HG02973 (cell line): ENCODE results near the gene PCDHGB3.

ENCODE experiments used
- ATAC-seq: cut with Tn5 transposase; IDR thresholded peaks from one replicate; pipeline ENCODE4 v1.9.1; 2021; ENCODE audit warnings: moderate library complexity; ENCODE audit not compliant: unreplicated experiment

PCDHGB3 gene

DNA sequence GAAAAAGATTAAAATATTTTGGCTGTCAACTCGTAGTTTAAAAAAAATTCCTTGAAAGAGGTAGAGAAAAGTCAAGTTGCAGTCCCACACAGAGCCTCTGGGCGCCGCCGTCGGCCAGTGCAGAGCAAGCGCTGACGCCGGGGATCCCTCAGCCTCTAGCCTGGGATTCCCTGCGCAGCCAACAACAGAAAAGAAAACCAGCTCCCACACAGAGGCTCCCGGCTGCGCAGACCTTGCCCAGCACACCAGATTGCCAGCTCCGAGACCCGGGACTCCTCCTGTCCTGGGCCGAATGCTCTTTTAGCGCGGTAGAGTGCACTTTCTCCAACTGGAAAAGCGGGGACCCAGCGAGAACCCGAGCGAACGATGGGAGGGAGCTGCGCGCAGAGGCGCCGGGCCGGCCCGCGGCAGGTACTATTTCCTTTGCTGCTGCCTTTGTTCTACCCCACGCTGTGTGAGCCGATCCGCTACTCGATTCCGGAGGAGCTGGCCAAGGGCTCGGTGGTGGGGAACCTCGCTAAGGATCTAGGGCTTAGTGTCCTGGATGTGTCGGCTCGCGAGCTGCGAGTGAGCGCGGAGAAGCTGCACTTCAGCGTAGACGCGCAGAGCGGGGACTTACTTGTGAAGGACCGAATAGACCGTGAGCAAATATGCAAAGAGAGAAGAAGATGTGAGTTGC lies 47.6 kb downstream of the PCDHGB3 start, which contains the start of gene PCDHGB7:
TSS of gene PCDHGB7 (plus strand) at position 184 of the 679 bp plus-strand sequence. CDS start at position 367, 183 bp downstream.
- ATAC-seq: peak; percentile 89

DNA sequence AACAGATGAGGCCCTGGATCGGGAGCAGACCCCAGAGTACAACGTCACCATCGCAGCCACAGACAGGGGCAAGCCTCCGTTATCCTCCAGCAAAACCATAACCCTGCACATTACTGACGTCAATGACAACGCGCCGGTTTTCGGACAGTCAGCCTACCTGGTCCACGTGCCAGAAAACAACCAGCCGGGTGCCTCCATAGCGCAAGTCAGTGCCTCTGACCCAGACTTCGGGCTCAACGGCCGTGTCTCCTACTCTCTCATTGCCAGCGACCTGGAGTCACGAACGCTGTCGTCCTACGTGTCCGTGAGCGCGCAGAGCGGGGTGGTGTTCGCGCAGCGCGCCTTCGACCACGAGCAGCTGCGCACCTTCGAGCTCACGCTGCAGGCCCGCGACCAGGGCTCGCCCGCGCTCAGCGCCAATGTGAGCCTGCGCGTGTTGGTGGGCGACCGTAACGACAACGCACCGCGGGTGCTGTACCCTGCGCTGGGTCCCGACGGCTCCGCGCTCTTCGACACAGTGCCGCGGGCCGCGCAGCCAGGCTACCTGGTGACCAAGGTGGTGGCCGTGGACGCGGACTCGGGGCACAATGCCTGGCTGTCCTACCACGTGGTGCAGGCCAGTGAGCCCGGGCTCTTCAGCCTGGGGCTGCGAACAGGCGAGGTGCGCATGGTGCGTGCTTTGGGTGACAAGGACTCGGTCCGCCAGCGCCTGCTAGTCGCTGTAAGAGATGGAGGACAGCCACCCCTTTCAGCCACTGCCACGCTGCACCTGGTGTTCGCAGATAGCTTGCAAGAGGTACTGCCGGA lies 49.2 kb downstream of the PCDHGB3 start:
- ATAC-seq: no peak

DNA sequence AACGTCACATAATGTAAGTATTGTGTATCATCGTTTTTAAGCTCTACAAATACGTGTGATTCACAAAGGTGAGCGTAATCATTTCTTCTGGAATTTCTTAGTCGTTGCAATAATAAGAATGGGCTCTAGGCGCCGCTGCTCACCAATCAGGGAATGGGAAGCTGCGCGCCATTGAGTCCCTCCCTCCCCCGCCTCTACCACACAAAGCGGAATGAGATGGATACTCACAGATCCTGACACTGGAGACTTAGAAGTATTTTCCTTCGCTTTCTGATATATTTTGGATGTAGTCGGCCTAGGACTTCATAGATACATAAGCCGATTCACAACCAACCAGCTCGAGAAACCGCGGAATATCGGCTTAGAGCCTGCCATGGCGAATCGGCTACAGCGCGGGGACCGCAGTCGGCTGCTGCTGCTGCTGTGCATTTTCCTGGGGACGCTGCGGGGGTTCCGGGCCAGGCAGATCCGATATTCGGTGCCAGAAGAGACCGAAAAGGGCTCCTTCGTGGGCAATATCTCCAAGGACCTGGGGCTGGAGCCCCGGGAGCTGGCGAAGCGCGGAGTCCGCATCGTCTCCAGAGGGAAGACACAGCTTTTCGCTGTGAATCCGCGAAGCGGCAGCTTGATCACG lies 50.9 kb downstream of the PCDHGB3 start, which contains the start of gene PCDHGA11:
TSS of gene PCDHGA11 (plus strand) at position 197 of the 634 bp plus-strand sequence. CDS start at position 374, 177 bp downstream.
- ATAC-seq: no peak

DNA sequence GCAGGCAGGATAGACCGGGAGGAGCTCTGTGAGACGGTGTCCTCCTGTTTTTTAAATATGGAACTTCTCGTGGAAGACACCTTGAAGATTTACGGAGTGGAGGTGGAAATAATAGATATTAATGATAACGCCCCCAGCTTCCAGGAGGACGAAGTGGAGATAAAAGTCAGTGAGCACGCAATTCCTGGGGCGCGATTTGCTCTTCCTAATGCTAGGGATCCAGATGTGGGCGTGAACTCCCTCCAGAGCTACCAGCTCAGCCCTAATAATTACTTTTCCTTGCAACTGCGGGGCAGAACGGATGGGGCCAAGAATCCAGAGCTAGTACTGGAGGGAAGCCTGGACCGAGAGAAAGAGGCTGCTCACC lies 51.4 kb downstream of the PCDHGB3 start:
- ATAC-seq: no peak
